Hematopoietic multipotent progenitor cell treated with erythropoietin and hydrocortisone succinate and interleukin-3 and kit ligand, for 15 days (in vitro differentiated cells): ENCODE measurements around the gene LRIG2.

Experiments used
- DNase-seq: peaks from one replicate; pipeline ENCODE4 v3.0.0-alpha.2; 2015; ENCODE audit warnings: low spot score

Gene LRIG2

GRCh38 chr1:113168946-113169345, 95.9 kb downstream of the LRIG2 start:
- DNase-seq, result no peak

GRCh38 chr1:113169591-113169990, 96.6 kb downstream of the LRIG2 start:
- no peak for DNase-seq

- no peak for DNase-seq
Observed at GRCh38 chr1:113170519-113170918, 97.5 kb downstream of the LRIG2 start.

- DNase-seq, result no peak
Observed at GRCh38 chr1:113178106-113178505, 105.1 kb downstream of the LRIG2 start.

- DNase-seq, result no peak
Observed at GRCh38 chr1:113178522-113178921, 105.5 kb downstream of the LRIG2 start.
